Lung microvascular endothelial cell (primary cell): ENCODE data around the gene LGALS3BP. TPM values are rescaled to one million over a fixed set of nuclear protein-coding genes. Genes with fewer than 3 reads are reported as not detected.

Source experiments
- total RNA-seq: library from RNA; depleted of rRNA; stranded (reverse); fragments of >200 nt; gene quantifications from 2 replicates; pipeline ENCODE4 v1.2.1, GENCODE V29; 2014

LGALS3BP gene
- total RNA-seq, 1 donor from 2014 or later: 2.4 TPM

Other genes with a start within 250 kb of the LGALS3BP start
- gene CYTH1, start 197.7 kb downstream of the LGALS3BP start, total RNA-seq: 16.3 and 20.8 TPM in 2 replicates
- gene USP36, start 139.1 kb downstream of the LGALS3BP start, total RNA-seq: 6.3 and 9.9 TPM in 2 replicates
- 0.65 and 4.4 TPM in 2 replicates for gene CEP295NL, start 76.7 kb downstream of the LGALS3BP start, total RNA-seq
- gene TIMP2, start 54.5 kb downstream of the LGALS3BP start, total RNA-seq: 35.1 and 69.2 TPM in 2 replicates
- 32.7 and 39.7 TPM in 2 replicates for gene CANT1, start 29.8 kb upstream of the LGALS3BP start, total RNA-seq
- gene C1QTNF1, start 44.2 kb upstream of the LGALS3BP start, total RNA-seq: 8.1 and 11.9 TPM in 2 replicates
- gene ENGASE, start 94.9 kb upstream of the LGALS3BP start, total RNA-seq: 7.0 and 9.1 TPM in 2 replicates